CD4-positive, alpha-beta T cell treated with Interleukin-2 at 100 ng/mL for 4 hours (primary cell): ENCODE measurements around the gene PIP5K1B.
"Not testable (repeated sequence)": the region's sequence is repeated elsewhere in the genome, so short reads cannot be mapped to it uniquely, and the experiment has no call there.

Experiments
- DNase-seq: peaks from one replicate; pipeline ENCODE4 v3.0.0-alpha.2; 2020; ENCODE audit warnings: low spot score

Gene PIP5K1B

GRCh38 chr9:68957479-68957878, 252.4 kb downstream of the PIP5K1B start:
- no peak for DNase-seq

GRCh38 chr9:68961587-68961986, 256.5 kb downstream of the PIP5K1B start:
- no peak for DNase-seq

- no peak for DNase-seq
Observed at GRCh38 chr9:68963416-68963815, 258.4 kb downstream of the PIP5K1B start.

- no peak for DNase-seq
Observed at GRCh38 chr9:68964102-68964541, 259.1 kb downstream of the PIP5K1B start.

GRCh38 chr9:68964765-68965164, 259.7 kb downstream of the PIP5K1B start:
- DNase-seq: no peak

GRCh38 chr9:68966496-68966944, 261.5 kb downstream of the PIP5K1B start:
- DNase-seq: no peak

- DNase-seq: no peak
Observed at GRCh38 chr9:68967800-68968199, 262.8 kb downstream of the PIP5K1B start.

GRCh38 chr9:68969538-68969937, 264.5 kb downstream of the PIP5K1B start:
- no peak for DNase-seq

- no peak for DNase-seq
Observed at GRCh38 chr9:68970151-68970550, 265.1 kb downstream of the PIP5K1B start.

GRCh38 chr9:68973619-68974018, 268.6 kb downstream of the PIP5K1B start:
- no peak for DNase-seq

- peak; percentile 8 for DNase-seq
Observed at GRCh38 chr9:68974431-68974830, 269.4 kb downstream of the PIP5K1B start.

GRCh38 chr9:68974901-68975300, 269.9 kb downstream of the PIP5K1B start:
- no peak for DNase-seq

GRCh38 chr9:68975365-68976043, 270.5 kb downstream of the PIP5K1B start:
- no peak for DNase-seq

- no peak for DNase-seq
Observed at GRCh38 chr9:68978066-68978465, 273.0 kb downstream of the PIP5K1B start.

GRCh38 chr9:68978501-68978900, 273.5 kb downstream of the PIP5K1B start:
- no peak for DNase-seq

GRCh38 chr9:68979538-68980314, 274.7 kb downstream of the PIP5K1B start:
- DNase-seq: peak; percentile 7

- DNase-seq: no peak
Observed at GRCh38 chr9:68980341-68980914, 275.4 kb downstream of the PIP5K1B start.

- DNase-seq: no peak
Observed at GRCh38 chr9:68981789-68982188, 276.7 kb downstream of the PIP5K1B start.

- DNase-seq: no peak
Observed at GRCh38 chr9:68983008-68983411, 278.0 kb downstream of the PIP5K1B start.

- no peak for DNase-seq
Observed at GRCh38 chr9:68983522-68984424, 278.7 kb downstream of the PIP5K1B start.

GRCh38 chr9:68986949-68987348, 281.9 kb downstream of the PIP5K1B start:
- DNase-seq: not testable (repeated sequence)

- no peak for DNase-seq
Observed at GRCh38 chr9:68991457-68991856, 286.4 kb downstream of the PIP5K1B start.
